HG03280 (cell line): Measurements from ENCODE around the gene PLEKHA7.
A peak's percentile ranks its signal among the peaks of the same experiment; 100 is the strongest.

ENCODE experiments used
- ATAC-seq: cut with Tn5 transposase; IDR thresholded peaks from one replicate; pipeline ENCODE4 v1.9.1; 2021; ENCODE audit warnings: mild to moderate bottlenecking, moderate library complexity; ENCODE audit not compliant: unreplicated experiment

PLEKHA7 gene

GRCh38 chr11:16946477-16947282 is 67.5 kb downstream of the PLEKHA7 start:
- peak; percentile 60 for ATAC-seq

GRCh38 chr11:16945671-16946469 is 68.3 kb downstream of the PLEKHA7 start:
- ATAC-seq = peak; percentile 73

GRCh38 chr11:16942911-16943310 is 71.3 kb downstream of the PLEKHA7 start:
- ATAC-seq = no peak

- no peak for ATAC-seq
Observed at GRCh38 chr11:16942342-16942741, 71.9 kb downstream of the PLEKHA7 start.

- no peak for ATAC-seq
Observed at GRCh38 chr11:16941935-16942334, 72.3 kb downstream of the PLEKHA7 start.

GRCh38 chr11:16938061-16938460 is 76.2 kb downstream of the PLEKHA7 start:
- no peak for ATAC-seq

GRCh38 chr11:16936643-16937042 is 77.6 kb downstream of the PLEKHA7 start:
- no peak for ATAC-seq

- ATAC-seq = peak; percentile 76
Observed at GRCh38 chr11:16935518-16936302, 78.5 kb downstream of the PLEKHA7 start.

GRCh38 chr11:16933756-16934603 is 80.2 kb downstream of the PLEKHA7 start:
- no peak for ATAC-seq

- no peak for ATAC-seq
Observed at GRCh38 chr11:16933291-16933690, 80.9 kb downstream of the PLEKHA7 start.

- no peak for ATAC-seq
Observed at GRCh38 chr11:16928044-16928443, 86.2 kb downstream of the PLEKHA7 start.

GRCh38 chr11:16926883-16927626 is 87.2 kb downstream of the PLEKHA7 start:
- ATAC-seq = no peak

GRCh38 chr11:16925561-16926065 is 88.6 kb downstream of the PLEKHA7 start:
- ATAC-seq = peak; percentile 23

GRCh38 chr11:16924826-16925560 is 89.2 kb downstream of the PLEKHA7 start:
- peak; percentile 19 for ATAC-seq

GRCh38 chr11:16924462-16924825 is 89.8 kb downstream of the PLEKHA7 start:
- ATAC-seq = peak; percentile 46

- ATAC-seq = peak; percentile 43
Observed at GRCh38 chr11:16923987-16924386, 90.2 kb downstream of the PLEKHA7 start.

- no peak for ATAC-seq
Observed at GRCh38 chr11:16921668-16922067, 92.5 kb downstream of the PLEKHA7 start.

- no peak for ATAC-seq
Observed at GRCh38 chr11:16921019-16921418, 93.2 kb downstream of the PLEKHA7 start.

- no peak for ATAC-seq
Observed at GRCh38 chr11:16920559-16920958, 93.7 kb downstream of the PLEKHA7 start.
